ENCODE data around the gene TMEM184A.

DNA sequence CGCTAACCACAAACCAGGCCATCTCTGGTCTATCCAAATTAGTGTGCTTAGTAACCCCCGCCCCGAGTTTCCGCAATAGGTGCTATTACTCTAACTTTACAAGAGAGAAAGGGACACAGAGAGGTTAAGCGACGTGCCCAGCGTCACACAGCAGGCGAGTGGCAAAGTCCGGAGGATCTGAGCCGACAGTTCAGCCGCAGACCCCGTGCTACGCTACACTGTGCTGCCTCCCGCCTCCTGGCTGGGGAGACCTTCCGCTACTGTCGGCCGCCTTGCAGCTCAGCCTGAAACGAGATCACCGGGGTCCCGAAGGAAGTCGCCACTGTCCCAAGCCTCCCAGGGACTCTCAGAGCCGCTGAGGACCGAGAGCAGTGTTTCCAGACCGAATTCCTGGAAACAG, 52.6 kb downstream of the TMEM184A start:
- no peak for TF ChIP-seq CTCF (IDR thresholded peaks at IDR 0.05)
- no peak for TF ChIP-seq POLR2AphosphoS5 (IDR thresholded peaks at IDR 0.05)

All from sigmoid colon (tissue), 4 donors.